Endometrial microvascular endothelial cells (primary cell): ENCODE data around the gene APOL1. TPM values are rescaled to one million over a fixed set of nuclear protein-coding genes. Genes with fewer than 3 reads are reported as not detected.
"Not testable (repeated sequence)": the region's sequence is repeated elsewhere in the genome, so short reads cannot be mapped to it uniquely, and the experiment has no call there.

ENCODE experiments used
- in situ Hi-C: cut with HindIII; loops from 2 replicates; pipeline ENCODE4 v1.10.0; 2017; ENCODE audit warnings: low sequenced_read_pairs, low pct_unique_long_range_greater_than_20kb; ENCODE audit errors: inconsistent ontology term
- total RNA-seq: library from RNA; depleted of rRNA; stranded (reverse); fragments of >200 nt; gene quantifications from one replicate; pipeline ENCODE4 v1.2.3, GENCODE V29; 2015; ENCODE audit errors: inconsistent ontology term

Gene APOL1
- total RNA-seq, 1 donor from 2014 or later = 37.2 TPM

GRCh38 chr22:36238373-36239149, 14.4 kb upstream of the APOL1 start:
- in situ Hi-C loops = no loop called here

GRCh38 chr22:36239150-36239400, 13.9 kb upstream of the APOL1 start:
- in situ Hi-C loops = no loop called here

- in situ Hi-C loops = no loop called here
These were observed 13.3 kb upstream of the APOL1 start, which contains the start of gene APOL2 for GRCh38 chr22:36239401-36240171. APOL2 (minus strand) TSS chr22:36239527; CDS start chr22:36233162, 6,365 bp downstream.

GRCh38 chr22:36243986-36244385, 8.9 kb upstream of the APOL1 start:
- in situ Hi-C loops = no loop called here

- in situ Hi-C loops = no loop called here
These were observed 8.2 kb upstream of the APOL1 start for GRCh38 chr22:36244522-36245391.

- in situ Hi-C loops = no loop called here
These were observed 7.1 kb upstream of the APOL1 start for GRCh38 chr22:36245805-36246356.

GRCh38 chr22:36246718-36247117, 6.2 kb upstream of the APOL1 start:
- in situ Hi-C loops = no loop called here

GRCh38 chr22:36247955-36248354, 5.0 kb upstream of the APOL1 start:
- in situ Hi-C loops = no loop called here

- in situ Hi-C loops = no loop called here
These were observed 3.8 kb upstream of the APOL1 start for GRCh38 chr22:36249160-36249559.

GRCh38 chr22:36250292-36250960, 2.5 kb upstream of the APOL1 start:
- in situ Hi-C loops = not testable (repeated sequence)

GRCh38 chr22:36251979-36252608, 839 bp upstream of the APOL1 start:
- in situ Hi-C loops = not testable (repeated sequence)

GRCh38 chr22:36253523-36254490, 874 bp downstream of the APOL1 start:
- in situ Hi-C loops = no loop called here

GRCh38 chr22:36255572-36255971, 2.6 kb downstream of the APOL1 start:
- in situ Hi-C loops = not testable (repeated sequence)

GRCh38 chr22:36256478-36256877, 3.5 kb downstream of the APOL1 start:
- in situ Hi-C loops = no loop called here

GRCh38 chr22:36257308-36257707, 4.4 kb downstream of the APOL1 start:
- in situ Hi-C loops = no loop called here

- in situ Hi-C loops = no loop called here
These were observed 5.2 kb downstream of the APOL1 start for GRCh38 chr22:36257948-36258670.
